ENCODE results near the gene TTC28.

TTC28 gene

GRCh38 chr22:28129319-28129962 lies 550.2 kb downstream of the TTC28 start:
- Histone ChIP-seq H3K4me1 (ENCODE audit: insufficient read depth, insufficient read length) (no peaks in the 10 kb centered on the region), H3K27me3 (ENCODE audit: insufficient read depth, insufficient read length) (no peaks in the 10 kb centered on the region), H3K36me3 (ENCODE audit: insufficient read depth, insufficient read length, low read length) (no peaks in the 10 kb centered on the region), H3K9me3 (ENCODE audit: insufficient read depth, low read length) (no peaks in the 10 kb centered on the region; the same call in 1 of the 2 replicates), H3K9ac (ENCODE audit: insufficient read length, low read depth) (no peak overlapping the region), H3K4me3 (ENCODE audit: insufficient read length, low read depth) (no peak overlapping the region)
- DNase-seq (ENCODE audit: low read depth, low spot score): peak; percentile 74
- TF ChIP-seq ZNF274 (IDR thresholded peaks at IDR 0.05; ENCODE audit: low read depth, low read length): no peak
- TF ChIP-seq YY1 (IDR thresholded peaks at IDR 0.05; ENCODE audit: insufficient read depth, insufficient read length): no peak
- no peak for TF ChIP-seq SUZ12 (IDR thresholded peaks at IDR 0.05; ENCODE audit: extremely low read depth, insufficient read depth, insufficient read length)

DNA sequence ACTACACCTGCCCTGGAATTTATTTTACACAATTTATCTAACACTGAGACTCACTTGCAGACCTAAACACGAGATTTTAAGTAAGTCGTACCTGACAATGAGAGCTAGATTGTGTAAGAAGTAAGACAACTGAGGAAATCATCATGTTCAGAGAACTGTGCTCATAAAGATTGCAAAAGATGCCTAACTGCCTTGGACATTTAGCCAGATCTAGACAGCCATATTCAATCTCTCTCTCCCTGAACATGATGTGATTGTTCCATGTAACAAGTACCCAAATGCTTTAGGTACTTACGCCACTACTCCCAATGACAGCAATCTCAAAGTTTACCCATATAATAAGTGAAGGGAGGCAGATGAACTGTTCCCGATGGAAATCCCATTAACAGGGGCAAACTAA lies 550.8 kb downstream of the TTC28 start:
- Histone ChIP-seq H3K9me3 (ENCODE audit: insufficient read depth, low read length) (no peaks in the 10 kb centered on the region; the same call in 1 of the 2 replicates), H3K27me3 (ENCODE audit: insufficient read depth, insufficient read length) (no peaks in the 10 kb centered on the region), H3K36me3 (ENCODE audit: insufficient read depth, insufficient read length, low read length) (no peaks in the 10 kb centered on the region), H3K4me3 (ENCODE audit: insufficient read length, low read depth) (no peak overlapping the region), H3K9ac (ENCODE audit: insufficient read length, low read depth) (no peak overlapping the region), H3K4me1 (ENCODE audit: insufficient read depth, insufficient read length) (no peaks in the 10 kb centered on the region)
- no peak for DNase-seq (ENCODE audit: low read depth, low spot score)
- TF ChIP-seq SUZ12 (IDR thresholded peaks at IDR 0.05; ENCODE audit: extremely low read depth, insufficient read depth, insufficient read length) (no peak), YY1 (IDR thresholded peaks at IDR 0.05; ENCODE audit: insufficient read depth, insufficient read length) (no peak), ZNF274 (IDR thresholded peaks at IDR 0.05; ENCODE audit: low read depth, low read length) (no peak)

DNA sequence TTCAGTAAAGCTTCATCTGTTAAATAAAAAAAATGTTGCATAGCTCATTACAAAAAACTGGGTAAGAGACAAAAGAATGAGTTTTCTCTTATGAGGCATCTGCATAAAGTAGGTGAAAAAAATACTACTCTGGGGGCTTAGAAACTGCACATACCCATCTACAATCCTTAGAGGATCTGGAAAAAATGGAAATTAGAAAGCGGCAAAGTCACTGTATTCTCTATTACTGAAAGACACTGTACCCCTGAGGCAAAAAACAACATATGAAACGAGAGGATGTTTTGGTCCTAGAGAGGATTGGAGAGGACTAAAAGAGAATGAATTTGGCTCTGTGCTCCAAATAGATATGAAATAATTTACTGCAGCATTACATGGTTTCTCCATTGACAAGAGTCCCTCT lies 553.8 kb downstream of the TTC28 start:
- no peak overlapping the region for H3K4me3 ChIP-seq (ENCODE audit: insufficient read length, low read depth)
- H3K9me3 ChIP-seq (ENCODE audit: insufficient read depth, low read length): no peaks in the 10 kb centered on the region
- no peak for DNase-seq (ENCODE audit: low read depth, low spot score)
- no peak for TF ChIP-seq SUZ12 (IDR thresholded peaks at IDR 0.05; ENCODE audit: extremely low read depth, insufficient read depth, insufficient read length)
- no peak for TF ChIP-seq YY1 (IDR thresholded peaks at IDR 0.05; ENCODE audit: insufficient read depth, insufficient read length)
- no peak for TF ChIP-seq ZNF274 (IDR thresholded peaks at IDR 0.05; ENCODE audit: low read depth, low read length)
- H3K9ac ChIP-seq (ENCODE audit: insufficient read length, low read depth): no peak overlapping the region
- no peaks in the 10 kb centered on the region for H3K27me3 ChIP-seq (ENCODE audit: insufficient read depth, insufficient read length)
- H3K36me3 ChIP-seq (ENCODE audit: insufficient read depth, insufficient read length, low read length): no peaks in the 10 kb centered on the region
- no peaks in the 10 kb centered on the region for H3K4me1 ChIP-seq (ENCODE audit: insufficient read depth, insufficient read length)

- no peaks in the 10 kb centered on the region for H3K36me3 ChIP-seq (ENCODE audit: insufficient read depth, insufficient read length, low read length)
- no peak for DNase-seq (ENCODE audit: low read depth, low spot score)
- TF ChIP-seq SUZ12 (IDR thresholded peaks at IDR 0.05; ENCODE audit: extremely low read depth, insufficient read depth, insufficient read length) (no peak), ZNF274 (IDR thresholded peaks at IDR 0.05; ENCODE audit: low read depth, low read length) (no peak), YY1 (IDR thresholded peaks at IDR 0.05; ENCODE audit: insufficient read depth, insufficient read length) (no peak)
- H3K27me3 ChIP-seq (ENCODE audit: insufficient read depth, insufficient read length): no peaks in the 10 kb centered on the region
- H3K9ac ChIP-seq (ENCODE audit: insufficient read length, low read depth): no peak overlapping the region
- H3K4me3 ChIP-seq (ENCODE audit: insufficient read length, low read depth): no peak overlapping the region
- no peaks in the 10 kb centered on the region for H3K9me3 ChIP-seq (ENCODE audit: insufficient read depth, low read length)
- H3K4me1 ChIP-seq (ENCODE audit: insufficient read depth, insufficient read length): no peaks in the 10 kb centered on the region
Observed at GRCh38 chr22:28123989-28124766, 555.5 kb downstream of the TTC28 start.

DNA sequence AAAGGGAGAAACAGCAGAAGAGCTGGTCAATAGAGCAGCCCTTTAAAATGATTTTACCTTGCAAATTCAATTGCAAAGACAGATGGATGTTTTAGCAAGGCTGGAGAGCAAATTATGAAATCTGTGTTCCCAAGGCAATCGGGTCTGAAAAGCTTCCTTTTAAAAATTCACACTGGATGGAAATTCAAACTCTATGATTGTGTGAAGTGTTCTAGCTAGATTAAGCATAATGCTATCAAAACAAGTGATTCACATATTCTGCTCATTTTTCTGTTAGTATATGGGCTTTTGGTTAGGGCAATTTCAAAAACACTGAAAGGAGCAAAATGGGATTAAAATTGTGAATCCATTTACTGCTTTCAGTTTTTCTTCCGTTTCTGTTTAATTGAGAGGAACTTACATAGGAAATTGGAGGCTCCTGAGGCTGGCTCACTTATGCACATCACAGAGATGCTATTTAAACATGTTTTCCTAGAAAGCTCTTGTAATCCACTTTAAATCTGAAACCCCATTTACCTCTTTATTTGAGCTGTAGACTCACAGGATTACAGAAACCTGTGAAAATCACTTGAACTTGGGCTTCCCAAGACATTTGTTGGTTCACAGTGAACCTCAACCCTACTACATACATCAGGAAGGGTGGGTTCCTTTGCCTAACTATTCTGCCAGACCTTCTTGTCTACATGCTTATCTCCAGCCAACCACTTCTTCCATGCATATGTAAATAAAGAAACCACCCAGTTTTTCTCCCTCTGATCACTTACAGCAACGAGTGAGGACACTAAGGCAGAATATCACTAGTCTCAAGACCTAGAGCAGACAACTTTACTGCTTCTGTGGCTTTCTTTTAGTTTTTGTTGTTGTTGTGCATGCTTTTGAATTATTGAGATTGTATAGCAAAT lies 558.7 kb downstream of the TTC28 start:
- H3K36me3 ChIP-seq (ENCODE audit: insufficient read depth, insufficient read length, low read length): no peaks in the 10 kb centered on the region
- no peaks in the 10 kb centered on the region for H3K9me3 ChIP-seq (ENCODE audit: insufficient read depth, low read length)
- DNase-seq (ENCODE audit: low read depth, low spot score): no peak
- no peaks in the 10 kb centered on the region for H3K27me3 ChIP-seq (ENCODE audit: insufficient read depth, insufficient read length)
- H3K4me1 ChIP-seq (ENCODE audit: insufficient read depth, insufficient read length): no peaks in the 10 kb centered on the region
- no peak overlapping the region for H3K4me3 ChIP-seq (ENCODE audit: insufficient read length, low read depth)
- TF ChIP-seq YY1 (IDR thresholded peaks at IDR 0.05; ENCODE audit: insufficient read depth, insufficient read length) (no peak), ZNF274 (IDR thresholded peaks at IDR 0.05; ENCODE audit: low read depth, low read length) (no peak), SUZ12 (IDR thresholded peaks at IDR 0.05; ENCODE audit: extremely low read depth, insufficient read depth, insufficient read length) (no peak)
- H3K9ac ChIP-seq (ENCODE audit: insufficient read length, low read depth): no peak overlapping the region

- Histone ChIP-seq H3K9ac (ENCODE audit: insufficient read length, low read depth) (no peak overlapping the region), H3K36me3 (ENCODE audit: insufficient read depth, insufficient read length, low read length) (no peaks in the 10 kb centered on the region), H3K4me3 (ENCODE audit: insufficient read length, low read depth) (no peak overlapping the region), H3K4me1 (ENCODE audit: insufficient read depth, insufficient read length) (no peaks in the 10 kb centered on the region), H3K27me3 (ENCODE audit: insufficient read depth, insufficient read length) (no peaks in the 10 kb centered on the region), H3K9me3 (ENCODE audit: insufficient read depth, low read length) (no peaks in the 10 kb centered on the region)
- no peak for TF ChIP-seq ZNF274 (IDR thresholded peaks at IDR 0.05; ENCODE audit: low read depth, low read length)
- DNase-seq (ENCODE audit: low read depth, low spot score): no peak
Observed at GRCh38 chr22:28118957-28119631, 560.5 kb downstream of the TTC28 start.
